ENCODE data around the gene TTC28. TPM values are rescaled to one million over a fixed set of nuclear protein-coding genes. Genes with fewer than 3 reads are reported as not detected.

TTC28 gene
- total RNA-seq, 1 experiment from 2014 or later: not detected

- intact Hi-C loops (cut with micrococcal nuclease): no loop called here
Observed at GRCh38 chr22:28187612-28188011, 492.0 kb downstream of the TTC28 start.

GRCh38 chr22:28186641-28187040 lies 493.0 kb downstream of the TTC28 start:
- intact Hi-C loops (cut with micrococcal nuclease): no loop called here
- CTCF ChIA-PET: no interaction called here

More at GRCh38 chr22:28187612-28188011, 492.0 kb downstream of the TTC28 start:
- Mint-ChIP-seq H3K4me3 (ENCODE audit: unreplicated experiment) (no peak overlapping the region), H3K27me3 (ENCODE audit: insufficient read depth, unreplicated experiment) (peaks cover 61% of the 10 kb centered on the region), H3K36me3 (ENCODE audit: insufficient read depth, unreplicated experiment) (no peaks in the 10 kb centered on the region), H3K27ac (ENCODE audit: low read depth, unreplicated experiment) (no peak overlapping the region), H3K4me1 (ENCODE audit: insufficient read depth, unreplicated experiment) (no peaks in the 10 kb centered on the region), H3K9me3 (ENCODE audit: unreplicated experiment) (no peaks in the 10 kb centered on the region)
- CTCF ChIA-PET: no interaction called here
- BruUV-seq (replicated peaks): no TSS peak
- TF ChIP-seq, protein P1, sequence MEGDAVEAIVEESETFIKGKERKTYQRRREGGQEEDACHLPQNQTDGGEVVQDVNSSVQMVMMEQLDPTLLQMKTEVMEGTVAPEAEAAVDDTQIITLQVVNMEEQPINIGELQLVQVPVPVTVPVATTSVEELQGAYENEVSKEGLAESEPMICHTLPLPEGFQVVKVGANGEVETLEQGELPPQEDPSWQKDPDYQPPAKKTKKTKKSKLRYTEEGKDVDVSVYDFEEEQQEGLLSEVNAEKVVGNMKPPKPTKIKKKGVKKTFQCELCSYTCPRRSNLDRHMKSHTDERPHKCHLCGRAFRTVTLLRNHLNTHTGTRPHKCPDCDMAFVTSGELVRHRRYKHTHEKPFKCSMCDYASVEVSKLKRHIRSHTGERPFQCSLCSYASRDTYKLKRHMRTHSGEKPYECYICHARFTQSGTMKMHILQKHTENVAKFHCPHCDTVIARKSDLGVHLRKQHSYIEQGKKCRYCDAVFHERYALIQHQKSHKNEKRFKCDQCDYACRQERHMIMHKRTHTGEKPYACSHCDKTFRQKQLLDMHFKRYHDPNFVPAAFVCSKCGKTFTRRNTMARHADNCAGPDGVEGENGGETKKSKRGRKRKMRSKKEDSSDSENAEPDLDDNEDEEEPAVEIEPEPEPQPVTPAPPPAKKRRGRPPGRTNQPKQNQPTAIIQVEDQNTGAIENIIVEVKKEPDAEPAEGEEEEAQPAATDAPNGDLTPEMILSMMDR (IDR thresholded peaks at IDR 0.05; ENCODE audit: unreplicated experiment): no peak
- POLR2A ChIA-PET: no interaction called here
- DNase-seq (ENCODE audit: unreplicated experiment): no peak

DNA sequence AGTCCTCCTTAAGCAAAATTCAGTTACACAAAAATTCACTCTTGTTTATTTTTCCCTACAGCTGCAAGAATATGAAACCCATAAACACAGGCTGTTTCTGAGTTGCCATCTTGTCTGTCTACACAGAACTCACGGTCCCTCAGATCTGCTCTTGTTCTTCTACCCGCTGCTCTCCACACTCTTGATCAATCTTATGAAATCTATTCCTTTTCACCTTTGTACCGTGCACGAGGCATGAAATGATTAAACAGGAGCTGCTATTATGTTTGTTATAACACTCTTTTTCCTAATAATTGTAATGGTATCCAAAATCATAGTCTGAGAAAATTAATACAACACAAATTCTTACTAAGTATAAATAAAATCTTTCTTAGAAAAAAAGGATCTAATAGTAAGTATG lies 494.5 kb downstream of the TTC28 start:
- TF ChIP-seq, protein P1 (IDR thresholded peaks at IDR 0.05; ENCODE audit: unreplicated experiment): no peak
- H3K27ac Mint-ChIP-seq (ENCODE audit: low read depth, unreplicated experiment): no peak overlapping the region
- CTCF ChIA-PET: interaction anchor here (0.5 kb wide), 1 partner anchor 159 kb away, joined by 3 read pairs; no protein-coding TSS in a partner anchor
- H3K4me1 Mint-ChIP-seq (ENCODE audit: insufficient read depth, unreplicated experiment): no peaks in the 10 kb centered on the region
- H3K27me3 Mint-ChIP-seq (ENCODE audit: insufficient read depth, unreplicated experiment): peaks cover 74% of the 10 kb centered on the region
- H3K36me3 Mint-ChIP-seq (ENCODE audit: insufficient read depth, unreplicated experiment): no peaks in the 10 kb centered on the region
- POLR2A ChIA-PET: no interaction called here
- H3K9me3 Mint-ChIP-seq (ENCODE audit: unreplicated experiment): no peaks in the 10 kb centered on the region
- no peak overlapping the region for H3K4me3 Mint-ChIP-seq (ENCODE audit: unreplicated experiment)
- no peak for DNase-seq (ENCODE audit: unreplicated experiment)
- intact Hi-C loops (cut with micrococcal nuclease): no loop called here
- no TSS peak for BruUV-seq (replicated peaks)

More at GRCh38 chr22:28186641-28187040, 493.0 kb downstream of the TTC28 start:
- BruUV-seq (replicated peaks): no TSS peak
- H3K4me1 Mint-ChIP-seq (ENCODE audit: insufficient read depth, unreplicated experiment): no peaks in the 10 kb centered on the region
- no peak for DNase-seq (ENCODE audit: unreplicated experiment)
- no peak overlapping the region for H3K4me3 Mint-ChIP-seq (ENCODE audit: unreplicated experiment)
- H3K27ac Mint-ChIP-seq (ENCODE audit: low read depth, unreplicated experiment): no peak overlapping the region
- no peaks in the 10 kb centered on the region for H3K9me3 Mint-ChIP-seq (ENCODE audit: unreplicated experiment)
- no peaks in the 10 kb centered on the region for H3K36me3 Mint-ChIP-seq (ENCODE audit: insufficient read depth, unreplicated experiment)
- H3K27me3 Mint-ChIP-seq (ENCODE audit: insufficient read depth, unreplicated experiment): peaks cover 62% of the 10 kb centered on the region
- POLR2A ChIA-PET: no interaction called here
- TF ChIP-seq, protein P1 (IDR thresholded peaks at IDR 0.05; ENCODE audit: unreplicated experiment): no peak

- no peak overlapping the region for H3K27ac Mint-ChIP-seq (ENCODE audit: low read depth, unreplicated experiment)
- BruUV-seq (replicated peaks): no TSS peak
- H3K4me1 Mint-ChIP-seq (ENCODE audit: insufficient read depth, unreplicated experiment): no peaks in the 10 kb centered on the region
- TF ChIP-seq, protein P1 (IDR thresholded peaks at IDR 0.05; ENCODE audit: unreplicated experiment): no peak
- peak; percentile 14 for DNase-seq (ENCODE audit: unreplicated experiment)
- H3K4me3 Mint-ChIP-seq (ENCODE audit: unreplicated experiment): no peak overlapping the region
- POLR2A ChIA-PET: no interaction called here
- H3K36me3 Mint-ChIP-seq (ENCODE audit: insufficient read depth, unreplicated experiment): no peaks in the 10 kb centered on the region
- no peaks in the 10 kb centered on the region for H3K9me3 Mint-ChIP-seq (ENCODE audit: unreplicated experiment)
- peaks cover 71% of the 10 kb centered on the region for H3K27me3 Mint-ChIP-seq (ENCODE audit: insufficient read depth, unreplicated experiment)
- CTCF ChIA-PET: no interaction called here
- intact Hi-C loops (cut with micrococcal nuclease): no loop called here
Observed at GRCh38 chr22:28183078-28183860, 496.4 kb downstream of the TTC28 start.
